K562 (cell line): ENCODE data around the gene GHSR. TPM values are rescaled to one million over a fixed set of nuclear protein-coding genes. Genes with fewer than 3 reads are reported as not detected.
A peak's percentile ranks its signal among the peaks of the same experiment; 100 is the strongest.

ENCODE experiments used
- ATAC-seq: fragments of 200-7000 bp; cut with Tn5 transposase; 3 replicates; pipeline ENCODE4 v1.9.1; 2020; ENCODE audit warnings: moderate library complexity
- BruUV-seq: library from RNA; stranded (reverse); fragments of 400-500 nt; replicated peaks from 2 replicates; lab custom pipeline; 2021; lab: Mats Ljungman, UMichigan
- CTCF ChIA-PET: fragments of 300-600 bp; formaldehyde crosslinking; extraction: SDS; loops from one replicate; lab custom pipeline; 2021; ENCODE audit warnings: low intra/inter-chr PET ratio; lab: Yijun Ruan, JAX
- POLR2A ChIA-PET: fragments of 300-600, 350-650 bp; sonication (Branson Sonifier 250); formaldehyde crosslinking; extraction: SDS; loops from one replicate; lab custom pipeline; 2021; ENCODE audit warnings: antibody characterized with exemption, inconsistent platforms; lab: Yijun Ruan, JAX
- DNase-seq, 4 experiments: peaks; one replicate each; pipeline versions ENCODE4 v3.0.0 to v3.0.0-alpha.2; 2011 to 2018; ENCODE audit warnings: low spot score in 3 of 4, mixed read lengths in 3 of 4; ENCODE audit errors: extremely low read depth in 1 of 4
- FAIRE-seq: peaks from 2 replicates; lab custom pipeline; 2011; peaks lifted over from hg19 to GRCh38; lab: Jason Lieb, UNC
- H2AFZ ChIP-seq: 2 replicates; pipeline ENCODE4 v1.6.0; 2011; ENCODE audit warnings: low read depth, low read length, control low read depth, inconsistent platforms
- H3K27ac ChIP-seq: fragments of 200-600 bp; 3 replicates; pipeline ENCODE4 v1.8.0; 2011; ENCODE audit warnings: low read depth, mild to moderate bottlenecking, control low read depth, inconsistent platforms, low read length, moderate library complexity, mixed read lengths; ENCODE audit errors: extremely low read depth
- H3K27me3 ChIP-seq, 2 experiments: fragments of 300-600 bp in 1 of 2; 2 replicates in 1 of 2; 3 replicates in 1 of 2; pipeline versions ENCODE4 v1.6.0 to v1.8.0; 2011; ENCODE audit warnings: inconsistent platforms in 2 of 2, low read length in 2 of 2, mild to moderate bottlenecking in 1 of 2, mixed read lengths in 1 of 2, moderate library complexity in 1 of 2; ENCODE audit not compliant: control insufficient read depth in 2 of 2, insufficient read depth in 2 of 2
- H3K36me3 ChIP-seq: fragments of 300-600 bp; 3 replicates; pipeline ENCODE4 v1.8.0; 2011; ENCODE audit warnings: mild to moderate bottlenecking, low read length, inconsistent platforms; ENCODE audit not compliant: control insufficient read depth, insufficient read depth
- H3K4me1 ChIP-seq, 2 experiments: fragments of 200-600 bp in 1 of 2; replicated peaks in 1 of 2; 2 replicates in 1 of 2; 3 replicates in 1 of 2; pipeline versions ENCODE4 v1.5.1 to v1.8.0; 2011; ENCODE audit warnings: inconsistent platforms in 2 of 2, low read length in 2 of 2, mild to moderate bottlenecking in 1 of 2, mixed read lengths in 1 of 2, moderate library complexity in 1 of 2; ENCODE audit not compliant: control insufficient read depth in 2 of 2, insufficient read depth in 2 of 2
- H3K4me2 ChIP-seq: 2 replicates; pipeline ENCODE4 v1.6.1; 2011; ENCODE audit warnings: low read length, control low read depth, inconsistent platforms, mixed read lengths; ENCODE audit not compliant: insufficient read depth
- H3K4me3 ChIP-seq: fragments of 200-600 bp; sonication (generic), shearing (Covaris generic); 2 replicates; pipeline ENCODE4 v1.5.1; 2016; ENCODE audit warnings: control low read depth, inconsistent platforms
- H3K79me2 ChIP-seq: fragments of 200-600 bp; 3 replicates; pipeline ENCODE4 v1.8.0; 2011; ENCODE audit warnings: low read length, inconsistent platforms; ENCODE audit not compliant: control insufficient read depth, insufficient read depth
- H3K9ac ChIP-seq, 2 experiments: 2 replicates each; pipeline versions ENCODE4 v1.6.0 to v1.6.1; 2011; ENCODE audit warnings: low read depth in 2 of 2, low read length in 2 of 2, control low read depth in 1 of 2, inconsistent platforms in 1 of 2, mild to moderate bottlenecking in 1 of 2, mixed read lengths in 1 of 2; ENCODE audit not compliant: insufficient read depth in 1 of 2
- H3K9me1 ChIP-seq: one replicate; pipeline ENCODE4 v1.6.0; 2011; ENCODE audit warnings: inconsistent platforms, mild to moderate bottlenecking, low read length, moderate library complexity; ENCODE audit not compliant: control insufficient read depth, insufficient read depth
- H3K9me3 ChIP-seq: replicated peaks from 2 replicates; pipeline ENCODE4 v1.5.1; 2011; ENCODE audit warnings: low read depth, low read length, inconsistent platforms; ENCODE audit not compliant: control insufficient read depth, insufficient read depth
- H4K20me1 ChIP-seq: replicated peaks from 2 replicates; pipeline ENCODE4 v1.6.1; 2011; ENCODE audit warnings: low read length, inconsistent platforms, mixed read lengths; ENCODE audit not compliant: control insufficient read depth, insufficient read depth
- BRF1 ChIP-seq: IDR thresholded peaks from 3 replicates; pipeline ENCODE4 v1.6.1; 2011; ENCODE audit warnings: borderline replicate concordance, mild to moderate bottlenecking; ENCODE audit not compliant: insufficient read length; ENCODE audit errors: extremely low read depth
- CCAR2 ChIP-seq: fragments of 200-400 bp; formaldehyde crosslinking; IDR thresholded peaks from 2 replicates; pipeline ENCODE4 v1.6.1; 2017; ENCODE audit warnings: mild to moderate bottlenecking, low read depth, low read length
- CREB1 ChIP-seq, 2 experiments: sonication (generic) in 1 of 2; formaldehyde crosslinking in 1 of 2; IDR thresholded peaks; 2 replicates each; pipeline versions ENCODE4 v1.6.1 to v1.8.0; 2012 to 2022; ENCODE audit warnings: inconsistent platforms in 1 of 2, mild to moderate bottlenecking in 1 of 2, missing genetic modification reagents in 1 of 2, moderate library complexity in 1 of 2
- KLF16 ChIP-seq: IDR thresholded peaks from 2 replicates; pipeline ENCODE4 v1.6.1; 2016; ENCODE audit warnings: antibody characterized with exemption
- MITF ChIP-seq: IDR thresholded peaks from 2 replicates; pipeline ENCODE4 v1.6.1; 2014; ENCODE audit warnings: antibody characterized with exemption
- PTBP1 ChIP-seq: fragments of 200-400 bp; formaldehyde crosslinking; IDR thresholded peaks from 2 replicates; pipeline ENCODE4 v1.6.1; 2017; ENCODE audit warnings: low read depth, low read length
- PYGO2 ChIP-seq: fragments of 450-650 bp; IDR thresholded peaks from 2 replicates; pipeline ENCODE4 v1.6.1; 2016; ENCODE audit warnings: mild to moderate bottlenecking, missing genetic modification characterization, moderate library complexity, missing compliant biosample characterization
- RBM25 ChIP-seq: fragments of 200-400 bp; formaldehyde crosslinking; IDR thresholded peaks from 2 replicates; pipeline ENCODE4 v1.6.1; 2018; ENCODE audit warnings: low read length, low read depth, moderate library complexity; ENCODE audit not compliant: severe bottlenecking
- TSHZ1 ChIP-seq: fragments of 250-450 bp; sonication (Bioruptor Pico); IDR thresholded peaks from 2 replicates; pipeline ENCODE4 v1.4.0; 2020; ENCODE audit warnings: mild to moderate bottlenecking, moderate library complexity
- YBX1 ChIP-seq: fragments of 450-650 bp; IDR thresholded peaks from 2 replicates; pipeline ENCODE4 v1.7.1; 2016; ENCODE audit warnings: mild to moderate bottlenecking
- ZBTB33 ChIP-seq: sonication (generic); formaldehyde crosslinking; IDR thresholded peaks from 2 replicates; pipeline ENCODE4 v1.8.1; 2023; ENCODE audit warnings: mild to moderate bottlenecking, missing genetic modification reagents
- ZNF3 ChIP-seq: fragments of 250-450 bp; sonication (Bioruptor Pico); IDR thresholded peaks from 2 replicates; pipeline ENCODE4 v1.5.0; 2021; ENCODE audit warnings: mild to moderate bottlenecking, moderate library complexity
- ZNF449 ChIP-seq: fragments of 250-450 bp; sonication (Bioruptor Pico); IDR thresholded peaks from 2 replicates; pipeline ENCODE4 v1.8.0; 2022; ENCODE audit warnings: moderate library complexity, mild to moderate bottlenecking, inconsistent platforms
- ZNF778 ChIP-seq: fragments of 450-650 bp; formaldehyde crosslinking; IDR thresholded peaks from 2 replicates; pipeline ENCODE4 v1.4.0; 2020; ENCODE audit warnings: mild to moderate bottlenecking, moderate library complexity
- WGBS: fragments of 100-300 bp; shearing (Covaris generic); methylation state at CpG from one replicate; pipeline ENCODE4 v1.1.6; 2016; ENCODE audit warnings: low coverage, mixed read lengths; ENCODE audit not compliant: insufficient coverage; ENCODE audit errors: missing lambda C conversion rate; 5-methylcytosine and 5-hydroxymethylcytosine counted together
- in situ Hi-C: fragments of 300-500 bp; cut with MboI; formaldehyde crosslinking; loops from 4 replicates; pipeline ENCODE4 v1.15.0; 2018; ENCODE audit warnings: inconsistent platforms, mixed read lengths
- intact Hi-C: fragments of 100-400 bp; cut with micrococcal nuclease; formaldehyde crosslinking; loops from 2 replicates; pipeline ENCODE4 v1.14.2; 2022
- polyA plus RNA-seq, 8 experiments: library from polyadenylated mRNA; depleted of rRNA in 4 of 8; stranded (reverse) in 5 of 8; unstranded in 3 of 8; fragments of >200 nt; fragmentation: Nextera tagmentation in 2 of 8; fragmentation: Illumina TruSeq in 1 of 8; extraction: Ambion mirVana in 2 of 8; extraction: Trizol in 1 of 8; gene quantifications; 2 replicates each; pipeline versions ENCODE4 v1.2.1 to v1.2.3, GENCODE V29; 2011 to 2014; ENCODE audit warnings: inconsistent platforms in 1 of 8, missing spikeins in 1 of 8
- total RNA-seq, 7 experiments: library from RNA; depleted of rRNA in 6 of 7; stranded (reverse); fragments of >200 nt in 6 of 7; fragmentation: Illumina TruSeq in 2 of 7; extraction: Trizol in 2 of 7; gene quantifications; 2 replicates each; pipeline versions ENCODE4 v1.2.1 to v1.2.3, GENCODE V29; 2011 to 2021; ENCODE audit warnings: low replicate concordance in 1 of 7

GHSR gene
- total and polyA plus RNA-seq, 9 of the 15 experiments (the other 6 are each of a cell fraction or from before 2014, with no cell fraction given) = not detected

DNA sequence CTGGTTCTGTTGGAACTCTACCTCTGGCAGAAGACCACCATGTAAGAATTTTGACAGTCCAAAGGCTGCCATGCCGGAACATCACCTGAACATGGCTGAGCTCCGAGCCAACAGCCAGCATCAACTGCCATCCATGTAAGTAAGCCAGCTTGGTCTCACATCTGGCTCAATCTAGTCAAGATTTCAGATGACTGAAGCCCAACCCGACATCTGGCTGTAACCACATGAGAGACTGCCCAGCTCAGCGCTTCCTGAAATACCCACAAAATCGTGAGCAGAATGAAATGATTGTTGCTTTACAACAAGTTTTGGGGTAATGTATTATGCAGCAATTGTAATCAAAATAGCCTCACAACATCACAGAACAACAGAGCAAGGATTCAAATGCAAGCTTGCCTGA, 32.9 kb downstream of the GHSR start:
- ChIA-PET CTCF (interaction anchor here (0.6 kb wide), 1 partner anchor 111 kb away, joined by 5 read pairs; no protein-coding TSS in a partner anchor), POLR2A (interaction anchor here (1.3 kb wide), 1 partner anchor 12 kb away, joined by 5 read pairs; no protein-coding TSS in a partner anchor)
- intact Hi-C loops (no loop called here), in situ Hi-C loops (no loop called here)
- no peaks in the 10 kb centered on the region for H3K9me1 ChIP-seq
- H3K4me3 ChIP-seq = no peak overlapping the region
- no peak for DNase-seq
- H4K20me1 ChIP-seq = no peaks in the 10 kb centered on the region
- no peak overlapping the region for H3K4me2 ChIP-seq
- no peak overlapping the region for H3K27ac ChIP-seq
- FAIRE-seq = peak; percentile 54
- peaks cover 0 to 8% of the 10 kb centered on the region in 2 experiments; a peak in 1 of 5 replicates for H3K4me1 ChIP-seq
- H3K9me3 ChIP-seq = no peaks in the 10 kb centered on the region
- no peak overlapping the region for H2AFZ ChIP-seq
- H3K9ac ChIP-seq = no peak overlapping the region
- WGBS = 6% methylated on average over 5 of the region's 5 CpGs
- no peak for ATAC-seq
- no peaks in the 10 kb centered on the region for H3K79me2 ChIP-seq
- H3K36me3 ChIP-seq = no peaks in the 10 kb centered on the region
- peaks cover 8 to 17% of the 10 kb centered on the region in 2 experiments; a peak in 4 of 5 replicates for H3K27me3 ChIP-seq
- BruUV-seq = no TSS peak
- no peak for TF ChIP-seq ZNF778 (CRISPR knock-in tag)
- TF ChIP-seq YBX1 = no peak
- no peak for TF ChIP-seq CCAR2
- no peak for TF ChIP-seq PTBP1
- TF ChIP-seq TSHZ1 (CRISPR knock-in tag) = no peak
- no peak for TF ChIP-seq ZNF449 (CRISPR knock-in tag)
- no peak for TF ChIP-seq ZNF3 (CRISPR knock-in tag)
- TF ChIP-seq CREB1 (IDR thresholded peaks at IDR 0.05) = no peak
- no peak for TF ChIP-seq CREB1 (CRISPR knock-in tag; IDR thresholded peaks at IDR 0.05)
- no peak for TF ChIP-seq RBM25
- no peak for TF ChIP-seq MITF
- TF ChIP-seq KLF16 = no peak
- TF ChIP-seq BRF1 = no peak
- no peak for TF ChIP-seq ZBTB33 (CRISPR knock-in tag)
- TF ChIP-seq PYGO2 (tag) = no peak
